DND-41 (cell line): Measurements from ENCODE around the gene UBLCP1.
"Not testable (repeated sequence)": the region's sequence is repeated elsewhere in the genome, so short reads cannot be mapped to it uniquely, and the experiment has no call there.

ENCODE experiments used
- CTCF ChIP-seq: IDR thresholded peaks from 2 replicates; pipeline ENCODE4 v1.5.1; 2012; ENCODE audit warnings: borderline replicate concordance, low read length, moderate library complexity, mild to moderate bottlenecking; ENCODE audit not compliant: poor library complexity, severe bottlenecking; ENCODE audit errors: extremely low read depth
- EZH2 ChIP-seq: IDR thresholded peaks from 3 replicates; pipeline ENCODE4 v1.6.1; 2012; ENCODE audit warnings: borderline replicate concordance, low read depth, mild to moderate bottlenecking, moderate library complexity, low read length, inconsistent platforms; ENCODE audit not compliant: severe bottlenecking

GRCh38 chr5:159297300-159297699 is 34.2 kb downstream of the UBLCP1 start:
- not testable (repeated sequence) for TF ChIP-seq CTCF, EZH2
